ENCODE measurements around the gene TACC2.

TACC2 gene

GRCh38 chr10:122295451-122295809 is 306.5 kb downstream of the TACC2 start:
- DNase-seq (ENCODE audit: low spot score), result no peak

GRCh38 chr10:122296363-122297120 is 307.6 kb downstream of the TACC2 start:
- no peak for DNase-seq (ENCODE audit: low spot score)

DNA sequence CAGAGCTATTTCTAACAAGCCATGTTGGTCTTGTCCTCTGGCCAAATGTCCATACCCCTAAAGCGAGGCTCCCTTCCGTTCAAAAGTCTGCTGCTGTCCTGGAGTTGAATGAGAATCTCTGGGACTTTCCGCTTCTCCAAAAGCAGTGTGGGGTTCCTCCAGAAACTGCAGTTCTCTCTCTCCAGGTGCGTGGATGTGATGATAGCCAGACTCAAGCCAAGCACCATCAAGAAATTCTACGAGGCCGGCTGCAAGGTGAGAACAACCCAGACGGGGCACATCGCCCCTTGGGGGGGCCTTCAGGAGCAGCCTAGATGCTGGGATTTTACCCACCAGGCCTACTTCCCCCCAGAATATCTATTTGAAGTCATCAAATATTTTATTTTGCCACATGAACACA is 308.6 kb downstream of the TACC2 start:
- no peak for DNase-seq (ENCODE audit: low spot score)

DNA sequence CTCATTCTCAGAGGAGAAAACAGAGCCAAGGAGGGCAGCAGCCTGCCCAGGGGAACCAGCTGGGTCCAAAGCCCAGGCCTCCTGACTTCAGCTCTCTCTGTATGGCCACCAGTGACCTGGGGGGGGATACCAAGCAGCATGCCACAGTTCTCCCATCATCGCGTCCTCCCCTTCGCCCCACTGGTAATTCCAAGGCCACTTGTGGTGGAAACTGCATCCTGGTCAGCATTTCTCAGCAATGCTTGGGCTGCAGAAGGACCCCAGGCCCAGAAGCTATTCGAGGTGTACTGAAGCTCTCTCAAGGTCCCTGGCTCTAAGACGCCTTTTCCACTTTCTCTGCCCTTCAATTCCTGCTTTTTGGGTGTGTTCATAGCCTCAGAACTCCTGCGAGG is 309.2 kb downstream of the TACC2 start:
- no peak for DNase-seq (ENCODE audit: low spot score)

DNA sequence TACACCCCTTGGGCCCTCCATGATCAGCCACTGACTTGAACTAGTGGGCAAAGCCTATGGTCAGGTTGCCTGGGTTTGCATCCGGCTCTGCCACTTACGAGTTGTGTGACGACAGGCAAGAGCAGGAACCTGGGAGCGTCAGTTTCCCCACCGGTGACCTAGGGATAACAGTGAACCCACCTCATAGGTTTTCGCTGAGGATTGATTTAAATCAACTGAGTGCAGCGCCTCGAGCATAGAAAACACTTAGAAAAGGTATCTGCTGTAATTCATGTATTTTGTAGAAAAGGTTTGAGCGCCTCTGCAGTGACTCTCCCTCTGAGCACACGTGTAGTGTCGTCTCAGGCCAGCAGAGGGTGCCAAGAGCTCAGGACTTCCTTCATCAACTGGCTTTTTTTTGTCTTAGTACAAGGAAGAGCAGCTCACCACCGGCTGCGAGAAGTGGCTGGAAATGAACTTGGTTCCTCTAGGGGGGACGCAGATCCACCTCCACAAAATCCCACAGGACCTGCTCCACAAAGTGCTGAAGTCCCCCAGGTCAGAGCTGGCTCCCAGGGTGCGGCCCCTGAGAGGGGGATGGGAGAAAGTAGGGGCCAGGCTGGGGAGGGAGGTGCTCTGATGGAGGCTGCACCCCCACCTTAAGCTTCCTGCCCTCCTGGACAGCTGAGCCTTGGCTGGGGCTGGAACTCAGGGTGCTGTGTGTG is 309.8 kb downstream of the TACC2 start:
- peak; percentile 56 for DNase-seq (ENCODE audit: low spot score)

GRCh38 chr10:122299423-122300075 is 310.6 kb downstream of the TACC2 start:
- DNase-seq (ENCODE audit: low spot score), result no peak

DNA sequence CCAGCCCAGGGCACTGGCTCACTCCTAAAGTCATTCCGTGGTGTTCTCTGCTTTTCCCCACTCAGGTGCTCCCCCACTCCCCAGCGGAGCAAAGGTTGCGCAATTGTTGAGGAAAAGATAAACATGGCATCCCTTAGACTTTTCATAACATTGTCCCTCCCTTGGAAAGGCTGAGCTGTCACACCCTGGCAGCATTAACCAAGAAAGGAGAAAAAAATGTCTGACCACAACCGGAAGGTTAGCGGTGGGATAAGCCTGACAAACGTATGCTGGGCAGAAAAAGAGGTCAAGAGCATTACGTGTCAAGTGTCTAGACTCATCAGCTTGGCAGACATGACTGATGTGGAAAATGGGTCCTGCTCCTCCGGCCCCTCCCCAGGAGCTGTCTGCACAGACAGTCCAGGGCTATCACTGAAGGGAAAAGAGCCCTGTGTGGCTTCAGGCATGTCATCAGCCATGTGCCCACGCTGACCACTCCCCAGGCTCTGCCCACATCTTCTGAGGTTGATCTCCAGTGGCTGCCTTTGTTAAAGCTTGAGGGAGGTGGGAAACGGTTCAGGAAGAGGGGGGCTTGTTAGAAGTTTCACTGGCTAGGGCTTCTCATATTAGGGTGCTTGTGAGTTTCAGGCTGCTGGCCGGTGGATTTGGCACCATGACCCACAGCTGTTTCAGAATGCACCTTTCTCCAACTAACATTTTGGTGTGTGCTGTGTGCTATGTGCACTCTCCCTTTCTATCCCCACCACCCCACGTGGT is 312.3 kb downstream of the TACC2 start:
- DNase-seq (ENCODE audit: low spot score), result no peak

DNA sequence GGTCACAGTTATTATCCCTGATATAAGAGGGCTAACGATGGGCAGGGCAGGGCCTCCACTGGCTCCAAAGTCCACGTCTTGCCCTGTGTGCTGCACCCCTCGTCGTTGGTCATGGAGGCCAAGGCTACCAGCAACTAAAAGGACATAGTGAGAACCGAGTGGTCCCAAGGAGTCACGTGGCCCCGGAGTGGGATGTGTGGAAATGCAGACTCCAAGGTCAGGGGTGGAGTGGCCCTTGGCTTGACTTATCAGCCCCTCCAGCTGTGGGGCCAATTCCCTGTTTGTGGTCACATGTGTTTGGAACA is 312.8 kb downstream of the TACC2 start:
- DNase-seq (ENCODE audit: low spot score), result no peak

GRCh38 chr10:122302315-122302714 is 313.4 kb downstream of the TACC2 start:
- DNase-seq (ENCODE audit: low spot score), result no peak

GRCh38 chr10:122303271-122304053 is 314.5 kb downstream of the TACC2 start:
- DNase-seq (ENCODE audit: low spot score), result no peak
